A549 (cell line): ENCODE data around the gene DYRK2. TPM values are rescaled to one million over a fixed set of nuclear protein-coding genes. Genes with fewer than 3 reads are reported as not detected.
A peak's percentile ranks its signal among the peaks of the same experiment; 100 is the strongest.

Experiments
- ATAC-seq, 2 experiments: fragments of 200-7000 bp in 1 of 2; fragments of >200 bp in 1 of 2; cut with Nextera tagmentation in 1 of 2; cut with Tn5 transposase in 1 of 2; 3 replicates each; pipeline versions ENCODE4 v1.8.0 to v1.9.1; 2018 to 2020; ENCODE audit warnings: mild to moderate bottlenecking in 1 of 2, moderate library complexity in 1 of 2
- CTCF ChIA-PET: fragments of 300-600 bp; sonication (Branson Sonifier 250); formaldehyde crosslinking; extraction: SDS; loops from one replicate; lab custom pipeline; 2021; ENCODE audit warnings: antibody characterized with exemption, inconsistent platforms; lab: Yijun Ruan, JAX
- POLR2A ChIA-PET: fragments of 350-600 bp; formaldehyde crosslinking; extraction: SDS; loops from one replicate; lab custom pipeline; 2021; ENCODE audit warnings: antibody characterized with exemption, inconsistent platforms; lab: Yijun Ruan, JAX
- DNase-seq, 2 experiments: peaks; one replicate each; pipeline versions ENCODE4 v3.0.0 to v3.0.0-alpha.2; 2011 to 2016; ENCODE audit warnings: low read depth in 1 of 2, low spot score in 1 of 2
- FAIRE-seq: peaks from 2 replicates; lab custom pipeline; 2011; peaks lifted over from hg19 to GRCh38; lab: Jason Lieb, UNC
- H3K27ac ChIP-seq, 2 experiments: fragments of >200 bp; sonication (Bioruptor Twin); formaldehyde crosslinking; 3 replicates each; pipeline ENCODE4 v1.5.1; 2016 to 2017
- H3K4me1 ChIP-seq: fragments of >200 bp; sonication (Bioruptor Twin); formaldehyde crosslinking; 3 replicates; pipeline ENCODE4 v1.6.1; 2016
- H3K4me2 ChIP-seq: fragments of >200 bp; sonication (Bioruptor Twin); formaldehyde crosslinking; 3 replicates; pipeline ENCODE4 v1.6.1; 2016
- H3K4me3 ChIP-seq: fragments of >200 bp; sonication (Bioruptor Twin); formaldehyde crosslinking; 3 replicates; pipeline ENCODE4 v1.5.1; 2016
- H3K9me3 ChIP-seq: fragments of >200 bp; sonication (Bioruptor Twin); formaldehyde crosslinking; 3 replicates; pipeline ENCODE4 v1.6.1; 2016
- BHLHE40 ChIP-seq: IDR thresholded peaks from 2 replicates; pipeline ENCODE4 v1.6.1; 2012; ENCODE audit warnings: low read depth, low read length, inconsistent platforms
- CHD2 ChIP-seq: fragments of 150-350 bp; IDR thresholded peaks from 2 replicates; pipeline ENCODE4 v1.6.1; 2014; ENCODE audit warnings: low read length; ENCODE audit not compliant: partially characterized antibody
- EHF ChIP-seq: fragments of 250-450 bp; sonication (Bioruptor Pico); IDR thresholded peaks from 2 replicates; pipeline ENCODE4 v1.5.0; 2020; ENCODE audit warnings: mild to moderate bottlenecking
- EHMT2 ChIP-seq: fragments of 200-600 bp; sonication (generic); IDR thresholded peaks from 2 replicates; pipeline ENCODE4 v1.6.1; 2016; ENCODE audit warnings: antibody characterized with exemption, low read depth, mild to moderate bottlenecking, moderate library complexity
- FOSB ChIP-seq: fragments of 250-450 bp; sonication (Bioruptor Pico); IDR thresholded peaks from 2 replicates; pipeline ENCODE4 v1.5.0; 2020; ENCODE audit warnings: mild to moderate bottlenecking, moderate library complexity
- GATA3 ChIP-seq: IDR thresholded peaks from 2 replicates; pipeline ENCODE4 v1.6.1; 2012; ENCODE audit warnings: borderline replicate concordance
- HOXB13 ChIP-seq: fragments of 250-450 bp; sonication (Bioruptor Pico); IDR thresholded peaks from 2 replicates; pipeline ENCODE4 v1.5.0; 2020; ENCODE audit warnings: low read depth, mild to moderate bottlenecking, moderate library complexity
- HOXB5 ChIP-seq: fragments of 250-450 bp; sonication (Bioruptor Pico); IDR thresholded peaks from 2 replicates; pipeline ENCODE4 v1.5.0; 2020; ENCODE audit warnings: mild to moderate bottlenecking, moderate library complexity
- JUN ChIP-seq, 2 experiments: fragments of >200 bp; sonication (Bioruptor Twin); formaldehyde crosslinking; IDR thresholded peaks; 2 replicates in 1 of 2; 3 replicates in 1 of 2; pipeline ENCODE4 v1.6.1; 2016 to 2017
- JUNB ChIP-seq: fragments of >200 bp; sonication (Bioruptor Twin); formaldehyde crosslinking; IDR thresholded peaks from 2 replicates; pipeline ENCODE4 v1.6.1; 2016
- KDM5A ChIP-seq: fragments of 200-600 bp; sonication (generic); IDR thresholded peaks from 2 replicates; pipeline ENCODE4 v1.6.1; 2016; ENCODE audit warnings: antibody characterized with exemption, mild to moderate bottlenecking
- MAFK ChIP-seq: fragments of 450-650 bp; IDR thresholded peaks from 2 replicates; pipeline ENCODE4 v1.6.1; 2014; ENCODE audit not compliant: partially characterized antibody
- MYC ChIP-seq: IDR thresholded peaks from 2 replicates; pipeline ENCODE4 v1.6.1; 2012; ENCODE audit warnings: mild to moderate bottlenecking, inconsistent platforms, low read length, improper control_type of control experiment, borderline replicate concordance
- NPAS2 ChIP-seq: fragments of 250-450 bp; sonication (Bioruptor Pico); IDR thresholded peaks from 2 replicates; pipeline ENCODE4 v1.8.0; 2022; ENCODE audit warnings: mild to moderate bottlenecking, moderate library complexity, borderline replicate concordance
- NR3C1 ChIP-seq: fragments of >200 bp; sonication (Bioruptor Twin); formaldehyde crosslinking; IDR thresholded peaks from 3 replicates; pipeline ENCODE4 v1.6.1; 2017
- RAD21 ChIP-seq, 2 experiments: fragments of >200 bp in 1 of 2; sonication (Bioruptor Twin) in 1 of 2; formaldehyde crosslinking in 1 of 2; IDR thresholded peaks in 1 of 2; conservative IDR thresholded peaks in 1 of 2; 2 replicates in 1 of 2; 3 replicates in 1 of 2; pipeline ENCODE4 v1.6.1; 2012 to 2018; ENCODE audit warnings: inconsistent platforms in 1 of 2
- RARB ChIP-seq: fragments of 250-450 bp; sonication (Bioruptor Pico); IDR thresholded peaks from 2 replicates; pipeline ENCODE4 v1.8.0; 2021; ENCODE audit warnings: mild to moderate bottlenecking, moderate library complexity
- SMC3 ChIP-seq: fragments of >200 bp; sonication (Bioruptor Twin); formaldehyde crosslinking; IDR thresholded peaks from 3 replicates; pipeline ENCODE4 v1.6.1; 2018; ENCODE audit warnings: inconsistent platforms
- SREBF2 ChIP-seq: fragments of 450-650 bp; IDR thresholded peaks from 2 replicates; pipeline ENCODE4 v1.6.1; 2014; ENCODE audit warnings: mild to moderate bottlenecking, moderate library complexity
- TFCP2L1 ChIP-seq: fragments of 250-450 bp; sonication (Bioruptor Pico); IDR thresholded peaks from 2 replicates; pipeline ENCODE4 v1.5.0; 2021; ENCODE audit warnings: mild to moderate bottlenecking
- ZC3H11A ChIP-seq: fragments of 450-650 bp; IDR thresholded peaks from 2 replicates; pipeline ENCODE4 v1.6.1; 2014; ENCODE audit warnings: antibody characterized with exemption, mild to moderate bottlenecking
- ZFP36 ChIP-seq: fragments of 450-650 bp; IDR thresholded peaks from 2 replicates; pipeline ENCODE4 v1.6.1; 2014; ENCODE audit warnings: borderline replicate concordance; ENCODE audit not compliant: partially characterized antibody
- ZSCAN20 ChIP-seq: fragments of 250-450 bp; sonication (Bioruptor Pico); IDR thresholded peaks from 2 replicates; pipeline ENCODE4 v1.8.0; 2022; ENCODE audit warnings: mild to moderate bottlenecking, moderate library complexity
- WGBS: methylation state at CpG from one replicate; pipeline ENCODE4 v1.1.6; 2017; ENCODE audit errors: missing lambda C conversion rate; 5-methylcytosine and 5-hydroxymethylcytosine counted together
- polyA plus RNA-seq, 4 experiments: library from polyadenylated mRNA; depleted of rRNA in 3 of 4; stranded (reverse); fragments of >200 nt; fragmentation: RNase III in 1 of 4; extraction: RNeasy Plus Mini Kit Qiagen cat#74134 plus additional on column Dnase treatment in 1 of 4; gene quantifications; 2 replicates in 3 of 4; 3 replicates in 1 of 4; pipeline ENCODE4 v1.2.3, GENCODE V29; 2011 to 2017
- TF ChIP-seq, protein P1 (sequence below): IDR thresholded peaks from 2 replicates; pipeline ENCODE4 v1.6.1; 2012
- TF ChIP-seq, protein P2 (sequence below): fragments of >200 bp; sonication (Bioruptor Twin); formaldehyde crosslinking; IDR thresholded peaks from 3 replicates; pipeline ENCODE4 v1.5.1; 2016
- TF ChIP-seq, protein P3 (sequence below): IDR thresholded peaks from 2 replicates; pipeline ENCODE4 v1.6.1; 2012

DYRK2 gene
- polyA plus RNA-seq, 2 of the 4 experiments (the other 2 are of a cell fraction) = 9.1 to 17.2 TPM

GRCh38 chr12:67624355-67624754 lies 24.2 kb upstream of the DYRK2 start:
- FAIRE-seq = no peak
- TF ChIP-seq BHLHE40 = no peak
- TF ChIP-seq ZC3H11A = no peak
- no peak for TF ChIP-seq MAFK
- TF ChIP-seq HOXB5 (CRISPR knock-in tag) = no peak
- TF ChIP-seq FOSB (CRISPR knock-in tag) = no peak
- TF ChIP-seq NR3C1 = no peak
- TF ChIP-seq SMC3 = no peak
- TF ChIP-seq CHD2 = no peak
- TF ChIP-seq RARB = no peak
- Histone ChIP-seq H3K27ac (no peak overlapping the region), H3K9me3 (no peaks in the 10 kb centered on the region), H3K4me2 (no peak overlapping the region), H3K4me3 (no peak overlapping the region), H3K4me1 (no peaks in the 10 kb centered on the region)
- DNase-seq = no peak
- CTCF ChIA-PET = no interaction called here
- POLR2A ChIA-PET = no interaction called here
- 56% methylated on average over 6 of the region's 6 CpGs for WGBS
- ATAC-seq = peak in 1 of 2 experiments; percentile 48; a peak in 1 of 6 replicates

DNA sequence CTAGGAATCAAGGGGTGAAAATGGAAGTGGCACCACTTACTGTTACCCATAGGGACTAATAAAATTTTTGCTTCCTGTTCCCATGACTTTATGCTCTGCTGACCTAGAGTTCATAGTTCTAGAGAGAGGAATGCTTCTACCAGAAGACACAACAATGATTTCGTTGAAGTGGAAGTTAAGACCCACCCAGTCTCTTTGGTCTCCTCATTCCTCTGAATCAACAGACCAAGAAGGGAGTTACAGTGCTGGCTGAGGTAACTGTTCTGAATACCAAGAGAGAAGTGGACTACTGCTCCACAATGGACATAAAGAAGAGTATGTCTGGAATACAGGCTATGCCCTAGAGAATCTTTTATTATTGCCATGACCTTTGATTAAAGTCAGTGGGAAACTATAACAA lies 23.5 kb upstream of the DYRK2 start:
- no peak for DNase-seq

GRCh38 chr12:67626156-67626555 lies 22.4 kb upstream of the DYRK2 start:
- FAIRE-seq = no peak
- TF ChIP-seq, protein P1, sequence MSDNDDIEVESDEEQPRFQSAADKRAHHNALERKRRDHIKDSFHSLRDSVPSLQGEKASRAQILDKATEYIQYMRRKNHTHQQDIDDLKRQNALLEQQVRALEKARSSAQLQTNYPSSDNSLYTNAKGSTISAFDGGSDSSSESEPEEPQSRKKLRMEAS = no peak

More for the DNA sequence above, 23.5 kb upstream of the DYRK2 start:
- Histone ChIP-seq H3K4me3 (no peak overlapping the region), H3K4me1 (no peaks in the 10 kb centered on the region), H3K4me2 (no peak overlapping the region), H3K9me3 (no peaks in the 10 kb centered on the region), H3K27ac (no peak overlapping the region)
- ATAC-seq (no peak), FAIRE-seq (no peak)
- TF ChIP-seq BHLHE40 (no peak), MYC (no peak), TFCP2L1 (CRISPR knock-in tag) (no peak)
- TF ChIP-seq, protein P2, sequence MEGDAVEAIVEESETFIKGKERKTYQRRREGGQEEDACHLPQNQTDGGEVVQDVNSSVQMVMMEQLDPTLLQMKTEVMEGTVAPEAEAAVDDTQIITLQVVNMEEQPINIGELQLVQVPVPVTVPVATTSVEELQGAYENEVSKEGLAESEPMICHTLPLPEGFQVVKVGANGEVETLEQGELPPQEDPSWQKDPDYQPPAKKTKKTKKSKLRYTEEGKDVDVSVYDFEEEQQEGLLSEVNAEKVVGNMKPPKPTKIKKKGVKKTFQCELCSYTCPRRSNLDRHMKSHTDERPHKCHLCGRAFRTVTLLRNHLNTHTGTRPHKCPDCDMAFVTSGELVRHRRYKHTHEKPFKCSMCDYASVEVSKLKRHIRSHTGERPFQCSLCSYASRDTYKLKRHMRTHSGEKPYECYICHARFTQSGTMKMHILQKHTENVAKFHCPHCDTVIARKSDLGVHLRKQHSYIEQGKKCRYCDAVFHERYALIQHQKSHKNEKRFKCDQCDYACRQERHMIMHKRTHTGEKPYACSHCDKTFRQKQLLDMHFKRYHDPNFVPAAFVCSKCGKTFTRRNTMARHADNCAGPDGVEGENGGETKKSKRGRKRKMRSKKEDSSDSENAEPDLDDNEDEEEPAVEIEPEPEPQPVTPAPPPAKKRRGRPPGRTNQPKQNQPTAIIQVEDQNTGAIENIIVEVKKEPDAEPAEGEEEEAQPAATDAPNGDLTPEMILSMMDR = no peak
- ChIA-PET CTCF (interaction anchor here (0.9 kb wide), 1 partner anchor 11 kb away, joined by 3 read pairs; no protein-coding TSS in a partner anchor), POLR2A (no interaction called here)
- WGBS = 13% methylated on average over 1 of the region's 1 CpG

DNA sequence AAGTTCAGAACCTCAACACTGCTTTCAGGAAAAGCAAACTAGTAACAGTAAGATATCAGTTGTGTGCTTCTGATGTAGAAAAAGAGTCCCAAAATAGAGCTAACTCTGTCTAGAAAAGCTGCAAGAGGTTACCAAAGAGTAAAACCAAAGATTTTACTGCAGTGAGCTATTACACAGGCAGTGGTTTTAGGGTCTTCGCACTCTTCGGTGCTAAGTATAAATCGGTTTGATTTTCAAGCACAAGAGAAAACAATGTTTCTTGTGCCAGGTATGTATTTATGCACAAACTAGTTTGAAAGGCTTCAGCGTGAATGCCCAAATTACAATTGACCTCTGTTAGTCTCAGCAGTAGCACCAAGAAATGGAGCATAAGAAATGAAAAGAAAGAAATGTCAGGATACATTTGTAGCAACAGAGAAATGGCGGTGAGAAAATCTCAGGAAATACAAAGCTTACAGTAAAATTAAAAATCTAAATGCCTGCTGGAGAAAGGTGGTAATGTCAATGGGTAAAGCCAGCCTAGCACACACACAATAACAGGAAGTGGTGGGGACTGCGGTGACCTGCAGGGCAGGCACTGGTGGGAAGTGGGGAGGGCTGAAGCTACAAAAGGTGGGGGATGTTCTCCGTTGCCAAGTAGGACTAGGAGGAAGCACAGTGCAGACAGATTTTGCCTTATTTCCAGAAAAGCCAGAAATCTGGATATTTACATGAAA lies 18.0 kb upstream of the DYRK2 start:
- Histone ChIP-seq H3K4me3 (no peak overlapping the region), H3K9me3 (no peaks in the 10 kb centered on the region), H3K4me2 (no peak overlapping the region), H3K27ac (no peak overlapping the region), H3K4me1 (no peaks in the 10 kb centered on the region)
- WGBS = 58% methylated on average over 7 of the region's 7 CpGs
- FAIRE-seq = no peak
- TF ChIP-seq EHF (CRISPR knock-in tag) (no peak), MAFK (no peak), CHD2 (no peak), NPAS2 (CRISPR knock-in tag) (no peak), RAD21 (conservative IDR thresholded peaks at IDR 0.05 in 1 of 2, IDR thresholded peaks at IDR 0.05 in 1 of 2) (no peak), JUN (IDR thresholded peaks at IDR 0.05) (no peak), ZFP36 (no peak), EHMT2 (no peak), RARB (no peak), SREBF2 (no peak), ZC3H11A (no peak), KDM5A (no peak), HOXB13 (CRISPR knock-in tag) (no peak), JUNB (no peak), FOSB (CRISPR knock-in tag) (no peak), ZSCAN20 (CRISPR knock-in tag) (no peak), GATA3 (no peak)
- TF ChIP-seq, protein P3, sequence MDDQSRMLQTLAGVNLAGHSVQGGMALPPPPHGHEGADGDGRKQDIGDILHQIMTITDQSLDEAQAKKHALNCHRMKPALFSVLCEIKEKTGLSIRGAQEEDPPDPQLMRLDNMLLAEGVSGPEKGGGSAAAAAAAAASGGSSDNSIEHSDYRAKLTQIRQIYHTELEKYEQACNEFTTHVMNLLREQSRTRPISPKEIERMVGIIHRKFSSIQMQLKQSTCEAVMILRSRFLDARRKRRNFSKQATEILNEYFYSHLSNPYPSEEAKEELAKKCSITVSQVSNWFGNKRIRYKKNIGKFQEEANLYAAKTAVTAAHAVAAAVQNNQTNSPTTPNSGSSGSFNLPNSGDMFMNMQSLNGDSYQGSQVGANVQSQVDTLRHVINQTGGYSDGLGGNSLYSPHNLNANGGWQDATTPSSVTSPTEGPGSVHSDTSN = no peak
- POLR2A ChIA-PET = no interaction called here
- peak; percentile 56 to 62; a peak in 4 of 6 replicates for ATAC-seq
- CTCF ChIA-PET = no interaction called here
- no peak for DNase-seq

More at GRCh38 chr12:67626156-67626555, 22.4 kb upstream of the DYRK2 start:
- 14% methylated on average over 2 of the region's 2 CpGs for WGBS
- Histone ChIP-seq H3K4me1 (no peaks in the 10 kb centered on the region), H3K4me3 (no peak overlapping the region), H3K4me2 (no peak overlapping the region), H3K27ac (no peak overlapping the region), H3K9me3 (no peaks in the 10 kb centered on the region)
- DNase-seq (no peak), ATAC-seq (no peak)
- CTCF ChIA-PET = no interaction called here
- POLR2A ChIA-PET = no interaction called here
